Mucosa of rectum (tissue), 2 donors: Measurements from ENCODE around the gene RAET1E.
A peak's percentile ranks its signal among the peaks of the same experiment; 100 is the strongest.

Source experiments
- H3K27ac ChIP-seq, 2 donors: one replicate each; pipeline ENCODE4 v1.7.0; 2013; ENCODE audit warnings: inconsistent platforms in 2 of 2, low read depth in 2 of 2, low read length in 2 of 2
- H3K27me3 ChIP-seq, 2 donors: one replicate each; pipeline ENCODE4 v1.7.0; 2013; ENCODE audit warnings: low read length in 2 of 2; ENCODE audit not compliant: control insufficient read depth in 2 of 2, insufficient read depth in 2 of 2
- H3K36me3 ChIP-seq, 2 donors: one replicate each; pipeline ENCODE4 v1.7.0; 2013; ENCODE audit warnings: low read length in 2 of 2; ENCODE audit not compliant: control insufficient read depth in 2 of 2, insufficient read depth in 2 of 2
- H3K4me1 ChIP-seq, 2 donors: one replicate each; pipeline ENCODE4 v1.7.0; 2013; ENCODE audit warnings: low read length in 2 of 2, mild to moderate bottlenecking in 1 of 2; ENCODE audit not compliant: control insufficient read depth in 2 of 2, insufficient read depth in 2 of 2
- H3K4me3 ChIP-seq, 2 donors: one replicate each; pipeline ENCODE4 v1.7.0; 2013; ENCODE audit warnings: low read length in 2 of 2
- H3K9ac ChIP-seq, 2 donors: one replicate each; pipeline ENCODE4 v1.7.0; 2013; ENCODE audit warnings: low read length in 2 of 2, low read depth in 1 of 2, mild to moderate bottlenecking in 1 of 2
- H3K9me3 ChIP-seq, 2 donors: one replicate each; pipeline ENCODE4 v1.7.0; 2013; ENCODE audit warnings: low read length in 2 of 2; ENCODE audit not compliant: control insufficient read depth in 2 of 2
- donor health status: healthy.
- donor health status: Normal muscosa, but diverticular disease.

RAET1E gene

DNA sequence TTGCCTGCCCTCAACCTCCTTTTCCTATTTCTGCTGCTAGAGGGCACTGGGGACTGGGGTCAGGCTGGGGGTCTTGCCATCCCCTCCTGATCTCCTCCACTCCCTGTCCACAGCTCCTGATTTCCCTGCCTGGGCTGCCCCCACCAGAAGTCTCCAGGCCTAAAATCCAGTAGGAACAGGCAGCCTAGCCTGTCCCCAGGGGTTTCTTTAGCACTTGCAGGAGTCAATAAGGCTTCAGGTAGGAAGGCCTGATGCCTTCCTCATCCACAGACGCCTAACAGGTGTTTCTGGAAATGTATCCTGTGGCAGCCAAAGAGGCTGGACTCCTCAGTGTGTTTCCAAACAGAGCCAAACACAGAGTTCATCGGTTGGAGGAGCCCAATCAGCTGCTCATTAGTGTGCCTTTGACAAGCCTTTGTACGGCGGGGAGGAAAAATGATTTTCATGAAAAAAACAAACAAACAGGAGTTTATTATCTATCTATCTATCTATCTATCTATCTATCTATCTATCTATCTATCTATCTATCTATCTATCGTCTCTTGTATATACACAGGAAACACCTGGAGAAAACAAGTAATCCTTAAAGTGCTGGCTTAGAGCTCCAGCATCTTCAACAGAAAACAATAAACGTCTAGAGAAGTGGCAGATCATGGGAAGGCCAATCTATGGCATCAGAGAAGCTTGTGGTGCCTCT lies 3.7 kb upstream of the RAET1E start:
- no peaks in the 10 kb centered on the region for H3K27me3 ChIP-seq
- H3K9me3 ChIP-seq = no peaks in the 10 kb centered on the region
- no peaks in the 10 kb centered on the region for H3K36me3 ChIP-seq
- H3K4me1 ChIP-seq = peaks cover 6 to 13% of the 10 kb centered on the region in 2 donors
- H3K27ac ChIP-seq = no peak overlapping the region
- no peak overlapping the region for H3K9ac ChIP-seq
- no peak overlapping the region for H3K4me3 ChIP-seq

DNA sequence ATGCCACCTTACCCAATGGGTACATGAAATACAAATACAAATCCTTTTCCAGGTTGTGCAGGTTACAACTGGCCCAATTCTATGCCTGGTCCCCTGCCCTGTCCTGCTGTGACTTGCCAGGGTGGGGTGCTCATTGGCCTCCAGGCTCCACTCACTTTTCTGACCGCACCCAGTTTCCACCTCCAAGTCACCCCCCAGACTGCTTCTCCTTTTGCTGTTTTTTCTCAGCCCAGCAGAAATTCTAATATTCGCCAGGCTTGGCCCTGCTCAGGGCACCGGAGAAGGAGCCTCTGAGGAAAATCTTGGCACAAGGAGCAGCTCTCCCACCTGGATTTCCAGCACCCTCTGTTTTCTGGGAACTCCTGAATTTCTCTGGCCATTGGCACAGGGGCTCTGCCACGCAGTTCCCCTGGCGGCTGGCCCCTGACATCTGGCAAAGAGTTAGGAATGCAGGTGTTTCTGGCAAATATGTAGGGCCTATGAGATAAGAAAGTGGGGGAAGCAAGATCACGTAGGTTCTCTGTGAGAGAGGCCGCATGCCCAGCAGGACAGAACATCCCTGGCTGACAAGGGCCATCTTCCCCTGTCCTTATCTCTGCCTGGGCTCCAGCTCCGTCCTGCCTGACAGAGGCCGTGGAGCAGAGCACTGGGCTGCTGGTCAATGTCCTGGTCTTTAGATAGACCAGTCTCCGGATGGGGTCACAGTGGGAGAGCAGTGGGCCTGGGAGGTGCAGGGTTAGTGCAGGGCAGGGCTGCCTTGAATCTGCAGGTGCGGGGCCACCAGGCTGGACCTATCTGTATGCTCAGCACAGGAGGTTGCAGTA lies 2.9 kb upstream of the RAET1E start:
- H3K27me3 ChIP-seq = no peaks in the 10 kb centered on the region
- H3K36me3 ChIP-seq = no peaks in the 10 kb centered on the region
- no peaks in the 10 kb centered on the region for H3K9me3 ChIP-seq
- no peak overlapping the region for H3K27ac ChIP-seq
- no peak overlapping the region for H3K9ac ChIP-seq
- peaks cover 9 to 20% of the 10 kb centered on the region in 2 donors for H3K4me1 ChIP-seq
- H3K4me3 ChIP-seq = no peak overlapping the region

GRCh38 chr6:149899926-149900619 lies 2.2 kb upstream of the RAET1E start:
- Histone ChIP-seq H3K27me3 (no peaks in the 10 kb centered on the region), H3K27ac (no peak overlapping the region), H3K9ac (no peak overlapping the region), H3K4me3 (no peak overlapping the region), H3K9me3 (no peaks in the 10 kb centered on the region), H3K36me3 (no peaks in the 10 kb centered on the region), H3K4me1 (peaks cover 17 to 28% of the 10 kb centered on the region in 2 donors)

GRCh38 chr6:149899486-149899885 lies 1.6 kb upstream of the RAET1E start:
- H3K4me3 ChIP-seq = no peak overlapping the region
- H3K9ac ChIP-seq = no peak overlapping the region
- peaks cover 21 to 33% of the 10 kb centered on the region in 2 donors for H3K4me1 ChIP-seq
- H3K9me3 ChIP-seq = no peaks in the 10 kb centered on the region
- H3K27ac ChIP-seq = no peak overlapping the region
- H3K36me3 ChIP-seq = no peaks in the 10 kb centered on the region
- no peaks in the 10 kb centered on the region for H3K27me3 ChIP-seq

- Histone ChIP-seq H3K27me3 (no peaks in the 10 kb centered on the region), H3K4me1 (peaks cover 21 to 33% of the 10 kb centered on the region in 2 donors), H3K9me3 (no peaks in the 10 kb centered on the region), H3K27ac (no peak overlapping the region), H3K9ac (no peak overlapping the region), H3K4me3 (no peak overlapping the region), H3K36me3 (no peaks in the 10 kb centered on the region)
Observed at GRCh38 chr6:149898966-149899365, 1.1 kb upstream of the RAET1E start.

GRCh38 chr6:149897015-149897697 lies 757 bp downstream of the RAET1E start:
- Histone ChIP-seq H3K36me3 (no peaks in the 10 kb centered on the region), H3K4me1 (peaks cover 21 to 33% of the 10 kb centered on the region in 2 donors), H3K4me3 (peak overlapping the region; percentile 41 to 59), H3K9me3 (no peaks in the 10 kb centered on the region), H3K27ac (peak overlapping the region; percentile 59 to 75), H3K27me3 (no peaks in the 10 kb centered on the region), H3K9ac (peak overlapping the region in 1 of 2 donors; percentile 50)

DNA sequence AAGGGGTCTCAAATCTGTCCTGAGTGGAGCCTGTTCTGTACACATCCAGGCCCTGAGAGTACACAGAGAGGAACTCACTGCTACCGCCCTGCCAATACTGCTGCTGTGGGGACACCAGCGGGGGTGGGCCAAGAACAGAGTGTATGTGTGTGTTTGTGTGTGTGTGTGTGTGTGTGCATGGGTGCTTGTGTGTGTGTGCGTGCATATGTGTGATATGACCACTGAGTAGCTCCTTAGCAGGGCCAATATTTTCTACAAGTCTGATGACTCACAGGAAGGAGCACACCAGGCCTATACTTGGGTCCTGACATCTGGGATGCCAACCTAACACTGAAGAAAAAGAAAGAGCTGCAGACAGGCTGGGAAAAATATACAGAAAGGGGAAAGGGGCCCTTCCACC lies 1.4 kb downstream of the RAET1E start:
- H3K27me3 ChIP-seq = no peaks in the 10 kb centered on the region
- peak overlapping the region in 1 of 2 donors; percentile 75 for H3K27ac ChIP-seq
- no peak overlapping the region for H3K9ac ChIP-seq
- no peaks in the 10 kb centered on the region for H3K36me3 ChIP-seq
- H3K4me3 ChIP-seq = no peak overlapping the region
- H3K9me3 ChIP-seq = no peaks in the 10 kb centered on the region
- peaks cover 21 to 33% of the 10 kb centered on the region in 2 donors for H3K4me1 ChIP-seq

GRCh38 chr6:149895833-149896271 lies 2.1 kb downstream of the RAET1E start:
- no peak overlapping the region for H3K4me3 ChIP-seq
- no peaks in the 10 kb centered on the region for H3K9me3 ChIP-seq
- no peaks in the 10 kb centered on the region for H3K27me3 ChIP-seq
- H3K9ac ChIP-seq = peak overlapping the region in 1 of 2 donors; percentile 28
- peaks cover 21 to 33% of the 10 kb centered on the region in 2 donors for H3K4me1 ChIP-seq
- no peaks in the 10 kb centered on the region for H3K36me3 ChIP-seq
- H3K27ac ChIP-seq = peak overlapping the region; percentile 65 to 78

- peak overlapping the region in 1 of 2 donors; percentile 28 for H3K9ac ChIP-seq
- H3K9me3 ChIP-seq = no peaks in the 10 kb centered on the region
- H3K27me3 ChIP-seq = no peaks in the 10 kb centered on the region
- peaks cover 21 to 33% of the 10 kb centered on the region in 2 donors for H3K4me1 ChIP-seq
- peak overlapping the region; percentile 65 to 78 for H3K27ac ChIP-seq
- H3K36me3 ChIP-seq = no peaks in the 10 kb centered on the region
- no peak overlapping the region for H3K4me3 ChIP-seq
Observed at GRCh38 chr6:149895048-149895590, 2.8 kb downstream of the RAET1E start.
